BJ (cell line): ENCODE results near the gene MGST3. TPM values are rescaled to one million over a fixed set of nuclear protein-coding genes. Genes with fewer than 3 reads are reported as not detected.
"Not testable (repeated sequence)": the region's sequence is repeated elsewhere in the genome, so short reads cannot be mapped to it uniquely, and the experiment has no call there.

Experiments
- CTCF ChIA-PET: fragments of 350-600 bp; formaldehyde crosslinking; extraction: SDS; loops from one replicate; lab custom pipeline; 2021; ENCODE audit warnings: antibody characterized with exemption, inconsistent platforms; lab: Yijun Ruan, JAX
- POLR2A ChIA-PET: fragments of 300-600 bp; sonication (Branson Sonifier 250); formaldehyde crosslinking; extraction: SDS; loops from one replicate; lab custom pipeline; 2021; ENCODE audit warnings: antibody characterized with exemption; lab: Charles Lee
- DNase-seq: peaks from one replicate; pipeline ENCODE4 v3.0.0-alpha.2; 2011; ENCODE audit warnings: low read depth
- H3K27me3 ChIP-seq: 2 replicates; pipeline ENCODE4 v1.6.0; 2011; ENCODE audit warnings: low read length; ENCODE audit not compliant: control insufficient read depth, insufficient read depth
- H3K36me3 ChIP-seq: 2 replicates; pipeline ENCODE4 v1.5.1; 2011; ENCODE audit warnings: low read length; ENCODE audit not compliant: control insufficient read depth, insufficient read depth
- H3K4me3 ChIP-seq: 2 replicates; pipeline ENCODE4 v1.5.1; 2011; ENCODE audit warnings: low read depth, mild to moderate bottlenecking, control low read depth, low read length
- CTCF ChIP-seq: IDR thresholded peaks from 2 replicates; pipeline ENCODE4 v1.5.1; 2011; ENCODE audit warnings: low read depth, mild to moderate bottlenecking, control low read depth, inconsistent platforms, low read length, moderate library complexity; ENCODE audit not compliant: insufficient read depth
- polyA plus RNA-seq: library from polyadenylated mRNA; depleted of rRNA; stranded (reverse); fragments of >200 nt; gene quantifications from 2 replicates; pipeline ENCODE4 v1.2.3, GENCODE V29; 2011; rRNA removed

Gene MGST3
- polyA plus RNA-seq, 1 experiment = 220 TPM

GRCh38 chr1:165697881-165698760 is 67.1 kb downstream of the MGST3 start, which contains the start of gene ALDH9A1:
ALDH9A1 (minus strand) TSS chr1:165698562; CDS start chr1:165698558, 4 bp downstream.
- DNase-seq = peak; percentile 36
- peak; percentile 44 for TF ChIP-seq CTCF
- CTCF ChIA-PET = interaction anchor here (0.8 to 2.8 kb wide), 6 partner anchors 15 to 215 kb away, joined by 3 to 17 read pairs (median 4); partner anchors contain the start of gene TMCO1
- peaks cover 3% of the 10 kb centered on the region; the same call in 1 of the 2 replicates for H3K27me3 ChIP-seq
- POLR2A ChIA-PET = interaction anchor here (0.6 kb wide), 3 partner anchors 16 to 223 kb away, joined by 5 to 10 read pairs (median 6); no protein-coding TSS in a partner anchor
- peak within 1 kb of the TSS; percentile 63 for H3K4me3 ChIP-seq
- no peaks in the 10 kb centered on the region for H3K36me3 ChIP-seq

GRCh38 chr1:165698761-165699052 is 67.7 kb downstream of the MGST3 start:
- H3K27me3 ChIP-seq = peaks cover 3% of the 10 kb centered on the region; the same call in 1 of the 2 replicates
- POLR2A ChIA-PET = no interaction called here
- peak overlapping the region; percentile 63 for H3K4me3 ChIP-seq
- no peak for DNase-seq
- CTCF ChIA-PET = interaction anchor here (1.0 to 2.8 kb wide), 4 partner anchors 15 to 215 kb away, joined by 3 to 17 read pairs (median 5); no protein-coding TSS in a partner anchor
- TF ChIP-seq CTCF = no peak
- no peaks in the 10 kb centered on the region for H3K36me3 ChIP-seq

GRCh38 chr1:165699577-165699976 is 68.5 kb downstream of the MGST3 start:
- ChIA-PET POLR2A (no interaction called here), CTCF (interaction anchor here (0.6 kb wide), 1 partner anchor 1126 kb away, joined by 3 read pairs; no protein-coding TSS in a partner anchor)
- Histone ChIP-seq H3K4me3 (no peak overlapping the region), H3K27me3 (peaks cover 3% of the 10 kb centered on the region; the same call in 1 of the 2 replicates), H3K36me3 (no peaks in the 10 kb centered on the region)
- DNase-seq = no peak
- no peak for TF ChIP-seq CTCF

GRCh38 chr1:165701922-165702321 is 70.9 kb downstream of the MGST3 start:
- CTCF ChIA-PET, POLR2A ChIA-PET, H3K27me3 ChIP-seq, H3K4me3 ChIP-seq, H3K36me3 ChIP-seq, DNase-seq: not testable (repeated sequence)

GRCh38 chr1:165703648-165704047 is 72.6 kb downstream of the MGST3 start:
- no peak for TF ChIP-seq CTCF
- DNase-seq = no peak
- ChIA-PET CTCF (interaction anchor here (1.3 kb wide), 1 partner anchor 18 kb away, joined by 4 read pairs; no protein-coding TSS in a partner anchor), POLR2A (no interaction called here)
- H3K27me3 ChIP-seq = peaks cover 4% of the 10 kb centered on the region; the same call in 1 of the 2 replicates
- H3K4me3 ChIP-seq = no peak overlapping the region
- H3K36me3 ChIP-seq = no peaks in the 10 kb centered on the region

Other genes starting within 250 kb of the MGST3 start
- not detected in 2 replicates for gene RXRG, start 186.1 kb upstream of the MGST3 start, polyA plus RNA-seq
- gene LRRC52, start 87.2 kb upstream of the MGST3 start, polyA plus RNA-seq = not detected in 2 replicates
- 43.8 and 71.7 TPM in 2 replicates for gene ALDH9A1, start 67.3 kb downstream of the MGST3 start, polyA plus RNA-seq
- 203 and 244 TPM in 2 replicates for gene TMCO1, start 137.6 kb downstream of the MGST3 start, polyA plus RNA-seq
- gene UCK2, start 196.4 kb downstream of the MGST3 start, polyA plus RNA-seq = 53.4 and 57.7 TPM in 2 replicates